GM21528 (cell line): ENCODE results near the gene STEAP3.

ENCODE experiments used
- ATAC-seq: cut with Tn5 transposase; IDR thresholded peaks from one replicate; pipeline ENCODE4 v1.9.1; 2021; ENCODE audit warnings: mild to moderate bottlenecking, moderate library complexity; ENCODE audit not compliant: unreplicated experiment, low FRiP score

Gene STEAP3

GRCh38 chr2:119224391-119225104 lies 914 bp downstream of the STEAP3 start:
- ATAC-seq, result no peak

- no peak for ATAC-seq
These were observed 1.7 kb downstream of the STEAP3 start for GRCh38 chr2:119225105-119225865.

GRCh38 chr2:119225926-119226325 lies 2.3 kb downstream of the STEAP3 start:
- ATAC-seq, result no peak

DNA sequence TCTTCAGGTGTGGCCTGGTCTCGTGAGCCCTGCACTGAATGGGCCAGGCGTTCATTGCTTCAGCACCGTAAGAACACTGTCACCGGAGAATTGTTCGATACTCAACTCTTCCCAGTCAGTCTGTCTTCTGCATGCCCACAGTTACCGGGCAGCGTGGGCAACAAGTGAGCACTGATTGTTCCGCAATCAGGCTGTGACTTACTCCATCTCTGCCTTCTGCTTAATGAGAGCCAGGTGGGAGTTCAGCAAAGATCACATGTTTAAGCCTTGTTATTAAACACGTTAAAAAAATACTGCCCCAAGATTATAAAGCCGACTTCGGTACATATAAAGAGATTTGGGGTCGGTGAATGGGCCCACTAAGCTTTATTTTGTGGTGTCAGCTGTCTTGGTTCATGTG lies 3.7 kb downstream of the STEAP3 start:
- no peak for ATAC-seq

GRCh38 chr2:119228136-119228535 lies 4.5 kb downstream of the STEAP3 start:
- ATAC-seq, result no peak

- no peak for ATAC-seq
These were observed 5.3 kb downstream of the STEAP3 start for GRCh38 chr2:119228964-119229363.

GRCh38 chr2:119229716-119230115 lies 6.1 kb downstream of the STEAP3 start:
- no peak for ATAC-seq

DNA sequence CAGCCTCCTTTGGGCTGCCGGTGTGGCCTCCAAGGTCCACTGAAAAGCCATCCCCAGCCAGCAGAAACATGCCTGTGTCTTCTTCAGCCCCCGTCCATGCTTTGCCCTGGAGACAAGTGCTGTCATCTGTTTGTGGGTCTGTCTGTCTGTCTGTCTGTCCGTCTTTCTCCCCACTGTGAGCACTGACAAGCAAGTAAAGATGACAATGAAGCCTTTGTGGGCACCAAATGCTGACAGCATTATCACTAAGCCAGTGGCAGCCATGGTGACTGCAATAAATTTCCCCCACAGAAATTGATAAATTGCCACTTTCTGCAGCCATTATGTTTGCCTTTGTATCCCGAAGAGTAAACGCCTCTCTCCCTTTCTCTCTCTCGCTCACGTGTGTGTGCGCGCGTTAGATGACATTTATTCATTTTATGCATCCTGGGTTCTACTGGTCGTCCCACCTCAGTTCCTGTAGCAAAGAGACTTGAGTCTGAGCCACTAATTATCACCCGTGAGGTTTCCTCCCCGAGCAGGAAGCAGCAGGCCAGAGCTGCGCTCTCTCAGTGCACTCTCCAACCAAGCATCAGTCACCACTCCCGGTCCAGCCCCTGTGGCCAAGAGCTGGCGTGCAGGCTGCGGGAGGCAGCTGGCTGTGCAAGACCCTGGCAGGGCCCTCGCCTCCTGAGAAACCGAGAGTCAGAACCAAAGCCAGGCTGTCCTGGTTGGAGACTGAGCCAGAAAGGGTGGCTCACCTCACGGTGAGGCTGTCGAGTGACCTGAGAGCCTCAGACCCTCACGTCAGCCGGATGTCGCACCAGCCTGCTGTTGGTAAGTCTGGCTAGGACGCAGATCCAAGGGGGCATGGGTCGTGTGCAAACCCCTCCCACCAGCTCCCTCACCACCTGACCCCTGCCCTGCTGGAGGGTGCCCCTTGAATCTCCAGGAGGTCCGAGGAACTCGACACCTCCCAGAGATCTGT lies 6.9 kb downstream of the STEAP3 start:
- no peak for ATAC-seq

DNA sequence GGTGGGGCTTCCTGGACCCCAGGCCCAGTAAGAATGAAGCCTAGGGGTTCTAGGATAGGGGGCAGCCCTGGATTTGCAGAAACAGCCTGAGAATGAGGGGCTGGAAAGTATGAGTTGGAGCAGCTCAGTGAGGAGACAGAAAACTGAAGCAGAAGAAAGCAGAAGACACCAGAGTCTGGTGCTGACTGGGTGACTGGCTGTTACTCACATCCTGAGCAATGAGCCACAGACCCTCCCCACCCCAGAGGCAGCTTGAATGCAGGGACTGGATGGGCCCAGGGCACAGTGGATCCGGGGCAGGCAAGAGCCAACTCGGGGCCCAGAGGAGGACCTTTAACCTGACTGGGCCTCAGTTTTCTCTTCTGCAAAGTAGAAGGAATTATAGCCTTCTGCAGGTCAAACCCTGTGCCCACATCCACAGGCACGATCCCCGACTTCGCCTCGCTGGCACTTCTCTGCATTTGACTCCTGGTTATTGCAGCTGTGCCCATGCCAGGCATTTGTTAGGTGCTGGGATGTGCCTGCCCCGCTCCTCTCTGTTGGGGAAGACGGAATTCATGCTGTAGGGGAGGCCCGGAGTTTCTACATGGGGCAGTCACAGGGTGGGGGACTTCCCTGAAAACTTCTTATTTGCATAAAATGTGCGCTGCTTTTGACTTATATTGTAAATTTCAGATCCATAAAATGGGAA lies 8.5 kb downstream of the STEAP3 start:
- no peak for ATAC-seq

DNA sequence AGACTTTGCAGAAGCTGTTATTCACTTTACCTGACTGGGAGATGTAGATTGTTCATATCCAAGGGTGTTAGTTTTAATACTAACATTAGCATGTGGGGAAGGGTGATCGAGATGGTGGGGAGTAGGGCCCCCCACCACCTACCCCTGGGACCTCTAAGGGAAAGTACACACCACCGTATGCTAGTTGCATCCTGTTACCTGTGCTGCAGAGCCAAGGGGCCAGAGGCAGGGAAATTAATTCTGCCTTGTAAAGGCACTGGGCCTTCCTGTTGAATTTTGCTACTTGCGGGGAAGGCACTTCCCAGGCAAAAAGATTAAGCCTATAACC lies 9.0 kb downstream of the STEAP3 start:
- ATAC-seq, result no peak

DNA sequence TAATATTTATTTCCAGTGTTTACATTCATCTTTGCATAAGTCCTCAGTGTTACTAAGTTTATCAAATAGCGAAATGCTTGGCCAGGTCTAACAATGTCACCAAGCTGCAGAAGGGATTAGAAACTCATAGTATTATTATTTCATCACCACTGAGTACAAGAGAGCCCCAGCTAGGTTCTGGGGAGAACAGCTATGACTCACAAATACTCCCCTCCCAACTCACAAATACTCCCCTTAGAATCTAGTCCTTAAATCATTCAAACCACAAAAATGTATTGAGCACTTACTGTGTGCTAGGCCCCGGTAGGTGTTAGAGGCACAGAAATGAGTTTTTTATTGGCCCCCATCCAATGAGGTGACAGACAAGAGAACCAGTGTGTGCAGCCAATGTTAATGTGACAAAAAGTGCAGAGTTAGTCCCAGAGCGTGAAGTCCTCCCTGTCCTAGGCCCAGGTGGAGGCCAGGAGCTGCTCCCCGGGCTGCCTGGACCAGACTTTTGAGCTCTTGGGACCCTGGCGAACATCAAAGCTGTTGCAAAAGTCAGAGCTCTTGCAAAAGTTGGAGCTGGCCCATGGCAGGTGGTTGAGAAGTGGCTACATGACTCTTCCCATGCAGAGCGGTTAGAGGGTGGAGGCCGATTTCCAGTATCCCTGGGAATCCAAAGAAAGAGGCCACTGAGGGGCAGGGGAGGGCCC lies 9.8 kb downstream of the STEAP3 start:
- ATAC-seq, result no peak

DNA sequence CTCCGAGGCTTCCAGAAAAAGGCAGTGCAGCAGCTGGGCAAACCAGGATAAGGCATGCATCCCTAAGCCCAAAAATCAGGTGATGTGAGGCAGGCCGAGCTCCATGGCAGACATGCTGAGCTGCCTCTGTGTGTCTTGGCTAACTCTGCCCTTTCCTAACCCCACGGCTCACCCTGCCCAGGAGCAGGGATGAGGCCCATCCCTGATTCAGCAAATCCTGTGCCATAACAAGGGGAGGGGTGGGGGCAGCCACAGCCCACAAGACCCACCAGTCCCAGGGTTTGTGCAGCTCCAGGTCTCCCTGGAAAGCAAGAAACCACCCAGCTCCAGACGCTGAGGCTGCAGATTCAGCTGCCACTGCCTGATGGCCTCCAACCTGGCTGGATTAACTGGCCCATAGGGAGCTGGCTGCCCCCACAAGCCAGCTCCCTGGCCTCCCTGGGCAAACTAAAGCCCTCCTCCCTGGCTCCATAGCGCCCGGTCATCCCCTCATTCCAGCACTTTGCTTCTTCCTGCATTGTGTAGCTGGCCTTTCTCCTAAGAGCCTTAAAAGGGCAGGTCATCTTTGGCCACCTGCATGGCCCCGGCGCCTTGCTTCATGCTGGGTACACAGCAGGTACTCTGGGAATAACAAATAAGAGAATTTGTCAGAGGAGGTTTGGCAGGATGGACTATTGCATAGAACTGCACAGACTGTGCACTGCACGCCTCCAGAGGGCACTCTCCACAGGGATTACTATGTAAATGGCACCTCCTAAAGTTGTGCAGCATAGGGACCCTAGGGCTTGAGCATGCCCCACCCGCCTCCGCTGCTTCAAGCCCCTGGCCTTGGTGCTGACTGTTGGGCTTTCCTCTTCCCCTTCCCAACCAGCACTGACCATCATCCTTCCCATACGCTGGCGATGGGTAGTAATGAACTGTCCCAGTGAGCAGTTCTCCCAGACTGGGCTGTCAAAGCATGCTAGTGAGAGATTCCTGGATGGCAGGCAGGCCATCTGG lies 10.7 kb downstream of the STEAP3 start:
- ATAC-seq, result no peak

DNA sequence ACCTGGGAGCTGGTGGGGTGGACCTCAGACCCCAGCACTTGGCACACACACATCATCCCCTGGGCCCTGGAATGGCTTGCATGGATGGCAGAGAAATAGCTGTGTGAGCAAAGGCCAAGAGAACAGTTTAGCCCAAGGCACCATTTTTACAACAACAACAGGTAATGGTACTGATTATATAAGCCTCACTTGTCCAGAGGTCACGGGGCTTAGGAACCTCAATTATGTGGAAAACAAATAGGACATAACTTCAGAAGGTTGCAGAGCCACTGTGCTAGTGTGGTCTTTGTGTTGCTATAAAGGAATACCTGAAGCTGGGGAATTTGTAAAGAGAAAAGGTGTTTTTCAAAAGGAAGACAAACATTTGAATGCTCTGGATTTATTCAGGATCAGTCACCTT lies 13.2 kb downstream of the STEAP3 start:
- no peak for ATAC-seq

- no peak for ATAC-seq
These were observed 16.9 kb downstream of the STEAP3 start for GRCh38 chr2:119240311-119241204.

DNA sequence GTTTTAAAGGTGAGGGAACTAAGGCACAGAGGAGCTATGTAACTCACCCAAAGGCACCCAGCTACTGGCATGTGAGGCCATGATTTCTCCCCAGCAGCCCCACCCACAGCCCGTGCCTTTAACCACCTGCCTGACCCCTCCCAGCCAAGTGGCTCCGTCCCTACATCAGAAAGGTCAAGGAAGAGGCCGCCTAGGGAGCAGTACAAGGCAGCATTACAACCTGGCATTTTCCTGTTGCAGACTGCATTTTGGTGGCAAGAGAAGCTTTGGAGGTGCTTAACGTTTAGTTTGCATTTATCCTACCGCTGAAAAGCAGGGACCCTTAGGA lies 17.5 kb downstream of the STEAP3 start:
- ATAC-seq, result no peak

DNA sequence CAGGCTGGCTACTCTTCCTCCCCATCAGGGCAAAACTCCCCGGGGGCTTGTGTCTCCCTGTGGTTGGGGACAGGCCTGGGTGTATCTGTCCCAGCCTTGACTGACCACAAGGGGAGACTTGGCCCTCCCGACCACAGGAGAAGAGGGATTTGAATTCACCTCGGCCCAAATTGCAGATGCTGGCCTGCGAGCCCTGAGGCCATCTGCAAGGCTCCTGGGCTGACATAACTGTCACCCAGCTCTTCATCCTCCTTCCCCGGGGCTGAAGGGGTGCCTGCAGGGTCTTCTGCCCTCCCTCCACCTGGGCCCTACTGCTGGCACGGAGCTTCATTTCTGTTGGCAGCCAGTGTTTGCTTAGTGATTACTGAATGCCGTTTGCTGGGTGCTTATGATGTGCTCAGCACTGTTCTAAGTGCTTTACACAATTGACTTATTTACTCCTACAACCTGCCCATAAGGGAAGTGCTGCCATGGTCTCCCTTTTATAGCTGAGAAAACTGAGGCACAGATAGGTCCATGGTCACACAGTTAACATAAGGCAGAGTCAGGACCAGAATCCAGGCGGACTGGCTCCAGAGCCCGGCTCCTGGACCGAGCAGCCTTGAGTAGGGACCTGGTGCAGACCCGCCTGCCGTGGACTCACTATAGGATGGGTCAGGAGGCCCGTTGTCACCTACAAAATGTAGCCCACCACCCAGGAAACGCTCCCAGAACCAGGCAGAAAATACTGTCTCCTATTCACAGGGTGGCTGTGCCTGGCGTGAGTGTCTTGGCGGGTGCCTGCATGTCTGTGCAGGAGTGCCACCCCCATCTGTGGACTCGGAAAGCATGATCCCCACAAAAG lies 18.9 kb downstream of the STEAP3 start:
- ATAC-seq, result no peak

DNA sequence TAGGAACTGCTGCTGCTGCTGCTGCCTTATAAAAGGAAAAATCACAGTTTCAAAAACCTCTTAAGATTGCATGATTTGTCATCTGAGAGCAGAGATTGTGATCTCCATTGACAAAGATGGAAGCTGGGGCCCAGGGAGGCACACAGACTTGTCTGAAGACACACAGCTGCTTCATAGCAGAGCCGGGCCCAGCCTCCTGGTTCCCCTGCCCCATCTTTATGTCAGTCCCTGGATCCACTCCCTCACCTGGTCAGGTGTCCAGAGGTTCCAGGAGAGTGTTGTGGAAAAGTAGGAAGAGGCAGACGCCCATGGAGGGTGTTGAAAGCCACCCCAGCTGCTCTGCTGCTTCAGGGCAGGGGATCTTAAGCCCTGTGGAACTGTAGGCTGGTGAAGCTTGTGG lies 20.0 kb downstream of the STEAP3 start:
- ATAC-seq, result no peak
